Liver (tissue), 9 donors: Measurements from ENCODE around the gene MARCHF9. TPM values are rescaled to one million over a fixed set of nuclear protein-coding genes. Genes with fewer than 3 reads are reported as not detected.

Source experiments
- DNase-seq: peaks from one replicate; pipeline ENCODE4 v3.0.0-alpha.2; 2017; ENCODE audit warnings: low spot score
- H3K27ac ChIP-seq, 2 donors: one replicate each; pipeline ENCODE4 v1.7.0; 2013; ENCODE audit warnings: inconsistent platforms in 2 of 2, low read length in 2 of 2, control low read depth in 1 of 2, low read depth in 1 of 2, mild to moderate bottlenecking in 1 of 2
- H3K27me3 ChIP-seq, 4 donors: one replicate each; pipeline versions ENCODE4 v1.6.1 to v1.7.0; 2013; ENCODE audit warnings: low read length in 3 of 4, inconsistent platforms in 1 of 4, mild to moderate bottlenecking in 1 of 4, moderate library complexity in 1 of 4; ENCODE audit not compliant: control insufficient read depth in 4 of 4, insufficient read depth in 4 of 4
- H3K36me3 ChIP-seq, 4 donors: one replicate each; pipeline versions ENCODE4 v1.6.1 to v1.7.0; 2013; ENCODE audit warnings: low read length in 3 of 4, mild to moderate bottlenecking in 3 of 4, low read depth in 1 of 4, moderate library complexity in 1 of 4; ENCODE audit not compliant: control insufficient read depth in 4 of 4, insufficient read depth in 3 of 4
- H3K4me1 ChIP-seq, 4 donors: one replicate each; pipeline versions ENCODE4 v1.6.1 to v1.7.0; 2013; ENCODE audit warnings: low read length in 3 of 4, mild to moderate bottlenecking in 3 of 4, moderate library complexity in 1 of 4; ENCODE audit not compliant: control insufficient read depth in 4 of 4, insufficient read depth in 4 of 4
- H3K4me3 ChIP-seq, 3 donors: one replicate each; pipeline versions ENCODE4 v1.6.1 to v1.7.0; 2013; ENCODE audit warnings: low read length in 3 of 3, control low read depth in 1 of 3, low read depth in 1 of 3, mild to moderate bottlenecking in 1 of 3
- H3K9ac ChIP-seq, 2 donors: one replicate each; pipeline ENCODE4 v1.7.0; 2013; ENCODE audit warnings: low read length in 2 of 2, mild to moderate bottlenecking in 2 of 2, moderate library complexity in 2 of 2, control low read depth in 1 of 2, low read depth in 1 of 2
- H3K9me3 ChIP-seq, 4 donors: one replicate each; pipeline versions ENCODE4 v1.6.1 to v1.7.0; 2013; ENCODE audit warnings: low read length in 3 of 4; ENCODE audit not compliant: control insufficient read depth in 4 of 4
- ATF3 ChIP-seq: IDR thresholded peaks from 2 replicates; pipeline ENCODE4 v1.6.1; 2016; ENCODE audit warnings: antibody characterized with exemption
- CTCF ChIP-seq: fragments of 150-350 bp; IDR thresholded peaks from 2 replicates; pipeline ENCODE4 v1.5.1; 2017; ENCODE audit warnings: improper control_type of control experiment, low read depth, low read length; ENCODE audit not compliant: missing input control
- EGR1 ChIP-seq, 2 donors: IDR thresholded peaks; 2 replicates each; pipeline ENCODE4 v1.6.1; 2016 to 2018; ENCODE audit warnings: antibody characterized with exemption in 2 of 2, low read depth in 2 of 2
- FOXA1 ChIP-seq: IDR thresholded peaks from 2 replicates; pipeline ENCODE4 v1.6.1; 2016; ENCODE audit warnings: antibody characterized with exemption
- FOXA2 ChIP-seq: IDR thresholded peaks from 2 replicates; pipeline ENCODE4 v1.6.1; 2016; ENCODE audit warnings: antibody characterized with exemption
- GABPA ChIP-seq, 2 donors: IDR thresholded peaks in 1 of 2; conservative IDR thresholded peaks in 1 of 2; 2 replicates each; pipeline ENCODE4 v1.6.1; 2016; ENCODE audit warnings: antibody characterized with exemption in 2 of 2, mild to moderate bottlenecking in 1 of 2, moderate library complexity in 1 of 2
- HNF4A ChIP-seq, 2 donors: conservative IDR thresholded peaks; 2 replicates each; pipeline ENCODE4 v1.6.1; 2016; ENCODE audit warnings: antibody characterized with exemption in 2 of 2, mild to moderate bottlenecking in 2 of 2
- HNF4G ChIP-seq: IDR thresholded peaks from 2 replicates; pipeline ENCODE4 v1.6.1; 2016; ENCODE audit warnings: antibody characterized with exemption
- JUND ChIP-seq, 2 donors: IDR thresholded peaks; 2 replicates each; pipeline ENCODE4 v1.6.1; 2016; ENCODE audit warnings: antibody characterized with exemption in 2 of 2
- MAX ChIP-seq: IDR thresholded peaks from 2 replicates; pipeline ENCODE4 v1.6.1; 2016; ENCODE audit warnings: antibody characterized with exemption
- NR2F2 ChIP-seq: IDR thresholded peaks from 2 replicates; pipeline ENCODE4 v1.6.1; 2016; ENCODE audit warnings: antibody characterized with exemption
- RAD21 ChIP-seq, 2 donors: IDR thresholded peaks; 2 replicates each; pipeline ENCODE4 v1.6.1; 2016; ENCODE audit warnings: antibody characterized with exemption in 2 of 2, mild to moderate bottlenecking in 2 of 2
- REST ChIP-seq: IDR thresholded peaks from 2 replicates; pipeline ENCODE4 v1.6.1; 2016; ENCODE audit warnings: antibody characterized with exemption, mild to moderate bottlenecking
- SP1 ChIP-seq: IDR thresholded peaks from 2 replicates; pipeline ENCODE4 v1.6.1; 2018; ENCODE audit warnings: antibody characterized with exemption, mild to moderate bottlenecking
- TAF1 ChIP-seq: conservative IDR thresholded peaks from 2 replicates; pipeline ENCODE4 v1.6.1; 2016; ENCODE audit warnings: antibody characterized with exemption, mild to moderate bottlenecking
- YY1 ChIP-seq: IDR thresholded peaks from 2 replicates; pipeline ENCODE4 v1.6.1; 2016; ENCODE audit warnings: antibody characterized with exemption, mild to moderate bottlenecking
- ZBTB33 ChIP-seq: IDR thresholded peaks from 2 replicates; pipeline ENCODE4 v1.6.1; 2016; ENCODE audit warnings: antibody characterized with exemption
- WGBS: extraction: QIAGEN DNeasy Blood & Tissue Kit; methylation state at CpG from one replicate; pipeline ENCODE4 v1.1.7; 2013; 5-methylcytosine and 5-hydroxymethylcytosine counted together
- polyA plus RNA-seq, 2 donors: library from polyadenylated mRNA; stranded (reverse) in 1 of 2; unstranded in 1 of 2; fragments of 200-250 nt in 1 of 2; fragments of >200 nt in 1 of 2; fragmentation: Nextera tagmentation in 1 of 2; extraction: Ambion mirVana in 1 of 2; gene quantifications; one replicate each; pipeline versions ENCODE4 v1.2.1 to v1.2.3, GENCODE V29; 2013 to 2015
- total RNA-seq, 2 donors: library from RNA; depleted of rRNA; stranded (reverse); fragments of >200 nt; gene quantifications; one replicate each; pipeline ENCODE4 v1.2.3, GENCODE V29; 2014
- donor health status: healthy.
- donor health status: healthy.
- donor health status: healthy.
- donor health status: healthy.
- donor health status: healthy.

Gene MARCHF9
- total and polyA plus RNA-seq, 4 donors = 1.1 to 3.0 (median 2.2) TPM

- TF ChIP-seq CTCF = no peak
Measured at GRCh38 chr12:57797933-57798332, 43.0 kb downstream of the MARCHF9 start (continued).

GRCh38 chr12:57800965-57801364 is 46.1 kb downstream of the MARCHF9 start:
- Histone ChIP-seq H3K9ac (no peak overlapping the region), H3K4me3 (no peak overlapping the region), H3K27me3 (no peaks in the 10 kb centered on the region), H3K9me3 (no peaks in the 10 kb centered on the region), H3K4me1 (no peaks in the 10 kb centered on the region), H3K27ac (no peak overlapping the region), H3K36me3 (peaks cover 7 to 57% (median 38%) of the 10 kb centered on the region in 4 donors)
- TF ChIP-seq ZBTB33 (no peak), HNF4A (conservative IDR thresholded peaks at IDR 0.05) (no peak), JUND (IDR thresholded peaks at IDR 0.05) (no peak), SP1 (no peak), MAX (no peak), FOXA2 (no peak), NR2F2 (no peak), GABPA (IDR thresholded peaks at IDR 0.05 in 1 of 2, conservative IDR thresholded peaks at IDR 0.05 in 1 of 2) (no peak), FOXA1 (no peak)
- no peak for DNase-seq
- 96% methylated on average over 3 of the region's 3 CpGs for WGBS

- H3K36me3 ChIP-seq = peaks cover 7 to 57% (median 39%) of the 10 kb centered on the region in 4 donors
- no peak for DNase-seq
- H3K4me1 ChIP-seq = no peaks in the 10 kb centered on the region
- no peaks in the 10 kb centered on the region for H3K9me3 ChIP-seq
- no peak overlapping the region for H3K9ac ChIP-seq
- H3K4me3 ChIP-seq = no peak overlapping the region
- H3K27me3 ChIP-seq = no peaks in the 10 kb centered on the region
- TF ChIP-seq NR2F2 (no peak), GABPA (IDR thresholded peaks at IDR 0.05 in 1 of 2, conservative IDR thresholded peaks at IDR 0.05 in 1 of 2) (no peak), EGR1 (IDR thresholded peaks at IDR 0.05; ENCODE audit: low read depth in 2 of 2) (no peak), TAF1 (no peak), SP1 (no peak), FOXA1 (no peak), HNF4A (conservative IDR thresholded peaks at IDR 0.05) (no peak), MAX (no peak), RAD21 (IDR thresholded peaks at IDR 0.05) (no peak), JUND (IDR thresholded peaks at IDR 0.05) (no peak), YY1 (no peak), HNF4G (no peak), ATF3 (no peak), REST (no peak)
- no peak overlapping the region for H3K27ac ChIP-seq
- WGBS = 97% methylated on average over 1 of the region's 1 CpG
Measured at GRCh38 chr12:57802607-57803006, 47.7 kb downstream of the MARCHF9 start.
